Astrocyte (in vitro differentiated cells and primary cell): ENCODE measurements around the gene YOD1.

Source experiments
- EZH2 ChIP-seq: IDR thresholded peaks from 2 replicates; pipeline ENCODE4 v1.6.1; 2012; ENCODE audit warnings: mild to moderate bottlenecking, low read length, inconsistent platforms; ENCODE audit not compliant: insufficient read depth
- TF ChIP-seq, protein P1 (sequence below): IDR thresholded peaks from 2 replicates; pipeline ENCODE4 v1.5.1; 2011; ENCODE audit warnings: low read depth, mild to moderate bottlenecking, inconsistent platforms, low read length, moderate library complexity; ENCODE audit not compliant: insufficient read depth

GRCh38 chr1:207093944-207094343, 42.9 kb upstream of the YOD1 start:
- TF ChIP-seq, protein P1, sequence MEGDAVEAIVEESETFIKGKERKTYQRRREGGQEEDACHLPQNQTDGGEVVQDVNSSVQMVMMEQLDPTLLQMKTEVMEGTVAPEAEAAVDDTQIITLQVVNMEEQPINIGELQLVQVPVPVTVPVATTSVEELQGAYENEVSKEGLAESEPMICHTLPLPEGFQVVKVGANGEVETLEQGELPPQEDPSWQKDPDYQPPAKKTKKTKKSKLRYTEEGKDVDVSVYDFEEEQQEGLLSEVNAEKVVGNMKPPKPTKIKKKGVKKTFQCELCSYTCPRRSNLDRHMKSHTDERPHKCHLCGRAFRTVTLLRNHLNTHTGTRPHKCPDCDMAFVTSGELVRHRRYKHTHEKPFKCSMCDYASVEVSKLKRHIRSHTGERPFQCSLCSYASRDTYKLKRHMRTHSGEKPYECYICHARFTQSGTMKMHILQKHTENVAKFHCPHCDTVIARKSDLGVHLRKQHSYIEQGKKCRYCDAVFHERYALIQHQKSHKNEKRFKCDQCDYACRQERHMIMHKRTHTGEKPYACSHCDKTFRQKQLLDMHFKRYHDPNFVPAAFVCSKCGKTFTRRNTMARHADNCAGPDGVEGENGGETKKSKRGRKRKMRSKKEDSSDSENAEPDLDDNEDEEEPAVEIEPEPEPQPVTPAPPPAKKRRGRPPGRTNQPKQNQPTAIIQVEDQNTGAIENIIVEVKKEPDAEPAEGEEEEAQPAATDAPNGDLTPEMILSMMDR: no peak
- no peak for TF ChIP-seq EZH2
